ENCODE results near the gene ACAD8. TPM values are rescaled to one million over a fixed set of nuclear protein-coding genes. Genes with fewer than 3 reads are reported as not detected.

The ACAD8 gene
- total RNA-seq, 4 donors from 2014 or later: 26.0 to 35.1 (median 30.1) TPM

DNA sequence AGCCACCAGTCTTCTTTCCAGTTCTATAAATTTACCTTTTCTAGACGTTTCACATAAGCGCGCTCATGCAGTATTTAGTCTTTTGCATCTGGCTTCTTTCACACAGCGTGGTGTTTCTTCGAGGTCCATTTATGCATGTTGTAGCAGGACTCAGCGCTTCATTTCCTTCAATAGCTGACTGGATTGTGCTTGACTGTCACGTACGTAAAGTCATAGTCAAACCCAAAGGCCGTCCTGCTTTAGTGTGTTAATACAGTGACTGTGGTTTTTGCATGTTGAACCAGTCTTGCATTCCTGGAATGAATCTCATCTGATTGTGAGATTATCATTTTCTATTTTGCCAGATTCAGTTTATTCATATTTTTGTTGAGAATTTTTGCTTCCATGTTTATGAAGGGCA lies 41.3 kb downstream of the ACAD8 start:
- WGBS, 2 donors: 84 to 85% methylated on average over 9 of the region's 9 CpGs

DNA sequence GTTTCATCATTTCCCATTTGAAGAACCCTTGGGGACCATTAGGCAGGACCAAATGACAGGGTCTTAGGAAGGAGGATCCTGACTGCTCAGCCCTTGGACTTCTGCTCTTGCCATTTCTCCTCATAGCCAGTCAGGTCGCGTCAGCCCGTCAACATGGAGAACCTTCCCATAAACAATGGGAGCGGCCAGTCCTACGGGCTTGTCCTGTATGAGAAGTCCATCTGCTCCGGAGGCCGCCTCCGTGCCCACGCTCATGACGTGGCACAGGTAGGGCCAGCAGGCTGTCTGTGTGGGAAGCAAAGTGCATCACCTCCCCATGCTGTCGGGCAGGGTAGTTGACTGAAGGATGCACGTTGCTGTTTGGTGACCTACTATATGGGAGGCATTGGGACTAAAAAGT lies 58.9 kb downstream of the ACAD8 start:
- Histone ChIP-seq H3K9me3 (peaks cover 0 to 8% (median 0%) of the 10 kb centered on the region in 4 donors), H3K27ac (no peak overlapping the region), H3K36me3 (no peaks in the 10 kb centered on the region), H3K4me3 (no peak overlapping the region), H3K27me3 (no peaks in the 10 kb centered on the region), H3K4me1 (no peaks in the 10 kb centered on the region)
- DNase-seq (ENCODE audit: low spot score in 2 of 2): no peak
- no peak for TF ChIP-seq EP300 (IDR thresholded peaks at IDR 0.05)
- TF ChIP-seq POLR2A (IDR thresholded peaks at IDR 0.05): no peak
- TF ChIP-seq, protein P1, sequence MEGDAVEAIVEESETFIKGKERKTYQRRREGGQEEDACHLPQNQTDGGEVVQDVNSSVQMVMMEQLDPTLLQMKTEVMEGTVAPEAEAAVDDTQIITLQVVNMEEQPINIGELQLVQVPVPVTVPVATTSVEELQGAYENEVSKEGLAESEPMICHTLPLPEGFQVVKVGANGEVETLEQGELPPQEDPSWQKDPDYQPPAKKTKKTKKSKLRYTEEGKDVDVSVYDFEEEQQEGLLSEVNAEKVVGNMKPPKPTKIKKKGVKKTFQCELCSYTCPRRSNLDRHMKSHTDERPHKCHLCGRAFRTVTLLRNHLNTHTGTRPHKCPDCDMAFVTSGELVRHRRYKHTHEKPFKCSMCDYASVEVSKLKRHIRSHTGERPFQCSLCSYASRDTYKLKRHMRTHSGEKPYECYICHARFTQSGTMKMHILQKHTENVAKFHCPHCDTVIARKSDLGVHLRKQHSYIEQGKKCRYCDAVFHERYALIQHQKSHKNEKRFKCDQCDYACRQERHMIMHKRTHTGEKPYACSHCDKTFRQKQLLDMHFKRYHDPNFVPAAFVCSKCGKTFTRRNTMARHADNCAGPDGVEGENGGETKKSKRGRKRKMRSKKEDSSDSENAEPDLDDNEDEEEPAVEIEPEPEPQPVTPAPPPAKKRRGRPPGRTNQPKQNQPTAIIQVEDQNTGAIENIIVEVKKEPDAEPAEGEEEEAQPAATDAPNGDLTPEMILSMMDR (IDR thresholded peaks at IDR 0.05): no peak
- 72 to 88% methylated on average over 6 to 12 of the region's 12 CpGs for WGBS, 2 donors

More for the DNA sequence above, 41.3 kb downstream of the ACAD8 start:
- no peak overlapping the region for H3K27ac ChIP-seq
- TF ChIP-seq POLR2A (IDR thresholded peaks at IDR 0.05) (no peak), EP300 (IDR thresholded peaks at IDR 0.05) (no peak)
- TF ChIP-seq, protein P1 (IDR thresholded peaks at IDR 0.05): no peak
- no peaks in the 10 kb centered on the region for H3K27me3 ChIP-seq
- peaks cover 0 to 9% (median 0%) of the 10 kb centered on the region in 4 donors for H3K4me1 ChIP-seq
- DNase-seq (ENCODE audit: low spot score in 2 of 2): no peak
- no peaks in the 10 kb centered on the region for H3K9me3 ChIP-seq
- no peak overlapping the region for H3K4me3 ChIP-seq
- H3K36me3 ChIP-seq: no peaks in the 10 kb centered on the region

DNA sequence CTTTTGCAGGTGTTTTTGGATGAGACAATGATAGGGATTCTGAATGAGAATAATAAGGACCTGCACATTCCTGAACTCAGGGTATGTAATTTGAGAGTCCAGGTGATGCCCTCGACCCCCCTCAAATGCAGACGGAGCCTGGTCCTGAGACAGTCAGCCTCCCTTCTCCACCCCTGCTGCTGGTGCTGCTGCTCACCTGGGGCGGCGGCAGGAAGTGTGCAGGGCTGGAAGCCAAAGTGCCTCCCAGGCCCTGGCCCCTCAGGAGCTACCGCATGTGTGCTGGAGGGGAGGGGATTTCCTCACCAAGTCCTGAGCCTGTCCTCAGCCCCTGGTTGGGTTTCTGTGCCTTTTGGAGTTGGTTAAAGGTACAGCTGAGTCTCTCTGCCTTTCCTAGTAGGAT lies 59.4 kb downstream of the ACAD8 start:
- DNase-seq (ENCODE audit: low spot score in 2 of 2): no peak
- 69 to 90% methylated on average over 5 of the region's 5 CpGs for WGBS, 2 donors
- H3K4me1 ChIP-seq: no peaks in the 10 kb centered on the region
- no peaks in the 10 kb centered on the region for H3K36me3 ChIP-seq
- peaks cover 0 to 13% (median 0%) of the 10 kb centered on the region in 4 donors for H3K9me3 ChIP-seq
- no peak for TF ChIP-seq EP300 (IDR thresholded peaks at IDR 0.05)
- TF ChIP-seq POLR2A (IDR thresholded peaks at IDR 0.05): no peak
- TF ChIP-seq, protein P1 (IDR thresholded peaks at IDR 0.05): no peak
- no peak overlapping the region for H3K4me3 ChIP-seq
- H3K27ac ChIP-seq: no peak overlapping the region
- no peaks in the 10 kb centered on the region for H3K27me3 ChIP-seq

DNA sequence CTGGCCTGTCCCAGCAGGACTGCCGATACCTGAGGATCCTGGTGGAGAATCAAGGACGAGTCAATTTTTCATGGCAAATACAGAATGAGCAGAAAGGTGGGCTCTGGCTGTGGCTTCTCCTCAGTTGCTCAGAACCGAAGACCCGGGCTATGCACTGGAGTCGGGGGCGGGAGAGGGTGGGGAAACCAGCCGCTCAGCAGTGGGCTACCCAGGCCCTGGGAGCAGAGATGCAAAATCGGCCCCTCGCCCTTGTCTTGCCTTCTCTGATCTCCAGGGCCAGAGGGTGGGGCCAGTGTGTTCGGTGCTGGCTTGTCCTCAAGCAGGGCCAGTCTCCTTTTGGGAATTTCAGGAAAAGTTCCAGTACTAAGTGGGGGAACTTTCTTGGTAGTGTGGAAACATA lies 60.0 kb downstream of the ACAD8 start:
- H3K9me3 ChIP-seq: peaks cover 0 to 19% (median 0%) of the 10 kb centered on the region in 4 donors
- no peaks in the 10 kb centered on the region for H3K36me3 ChIP-seq
- H3K27me3 ChIP-seq: no peaks in the 10 kb centered on the region
- WGBS, 2 donors: 86 to 92% methylated on average over 10 of the region's 10 CpGs
- no peak overlapping the region for H3K27ac ChIP-seq
- TF ChIP-seq POLR2A (IDR thresholded peaks at IDR 0.05) (no peak), EP300 (IDR thresholded peaks at IDR 0.05) (no peak)
- TF ChIP-seq, protein P1 (IDR thresholded peaks at IDR 0.05): no peak
- no peaks in the 10 kb centered on the region for H3K4me1 ChIP-seq
- no peak overlapping the region for H3K4me3 ChIP-seq
- no peak for DNase-seq (ENCODE audit: low spot score in 2 of 2)

DNA sequence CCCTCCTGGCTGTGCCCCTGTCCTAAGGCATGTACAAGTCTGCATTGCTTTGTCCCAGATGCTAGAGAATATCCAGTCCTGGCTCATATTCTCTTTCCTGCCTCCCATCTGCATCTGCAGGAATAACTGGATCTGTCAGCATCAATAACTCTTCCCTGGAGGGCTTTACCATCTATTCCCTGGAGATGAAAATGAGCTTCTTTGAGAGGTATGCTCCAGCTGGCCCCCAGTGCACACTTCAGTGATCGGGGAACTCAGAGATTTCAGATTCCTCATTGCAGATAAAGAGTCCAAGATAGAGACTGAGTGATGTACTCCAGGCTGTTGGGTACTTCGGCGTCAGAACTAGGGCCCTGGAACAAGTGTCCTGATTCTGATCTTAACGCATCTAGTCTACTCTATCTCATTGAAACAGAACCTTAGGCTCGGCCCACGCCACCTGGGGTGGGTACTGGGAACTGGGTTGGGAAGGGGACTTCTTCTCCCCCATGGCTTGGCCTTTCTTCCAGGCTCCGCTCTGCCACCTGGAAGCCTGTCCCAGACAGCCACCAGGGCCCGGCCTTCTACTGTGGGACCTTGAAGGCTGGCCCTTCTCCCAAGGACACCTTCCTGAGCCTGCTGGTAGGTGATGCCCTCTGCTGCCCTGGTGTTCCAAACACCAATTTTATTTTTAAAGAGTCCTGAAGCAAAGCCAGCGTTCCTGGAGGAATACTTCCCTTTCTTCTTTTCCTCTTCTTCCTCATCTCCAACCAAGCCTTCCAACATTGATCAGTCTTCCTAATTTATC lies 60.6 kb downstream of the ACAD8 start:
- Histone ChIP-seq H3K9me3 (peaks cover 0 to 20% (median 0%) of the 10 kb centered on the region in 4 donors), H3K4me3 (no peak overlapping the region), H3K36me3 (no peaks in the 10 kb centered on the region), H3K27me3 (no peaks in the 10 kb centered on the region), H3K4me1 (no peaks in the 10 kb centered on the region), H3K27ac (no peak overlapping the region)
- TF ChIP-seq, protein P1 (IDR thresholded peaks at IDR 0.05): no peak
- TF ChIP-seq POLR2A (IDR thresholded peaks at IDR 0.05) (no peak), EP300 (IDR thresholded peaks at IDR 0.05) (no peak)
- DNase-seq (ENCODE audit: low spot score in 2 of 2): no peak
- WGBS, 2 donors: 87 to 96% methylated on average over 9 of the region's 9 CpGs
